SIG-M5 treated with dmso at 0.1 percent for 504 hours (cell line): ENCODE data around the gene DNAH6.

Experiments used
- DNase-seq: peaks from one replicate; lab custom pipeline; 2025; ENCODE audit not compliant: unreplicated experiment; lab: John Stamatoyannopoulos, UW

The DNAH6 gene

DNA sequence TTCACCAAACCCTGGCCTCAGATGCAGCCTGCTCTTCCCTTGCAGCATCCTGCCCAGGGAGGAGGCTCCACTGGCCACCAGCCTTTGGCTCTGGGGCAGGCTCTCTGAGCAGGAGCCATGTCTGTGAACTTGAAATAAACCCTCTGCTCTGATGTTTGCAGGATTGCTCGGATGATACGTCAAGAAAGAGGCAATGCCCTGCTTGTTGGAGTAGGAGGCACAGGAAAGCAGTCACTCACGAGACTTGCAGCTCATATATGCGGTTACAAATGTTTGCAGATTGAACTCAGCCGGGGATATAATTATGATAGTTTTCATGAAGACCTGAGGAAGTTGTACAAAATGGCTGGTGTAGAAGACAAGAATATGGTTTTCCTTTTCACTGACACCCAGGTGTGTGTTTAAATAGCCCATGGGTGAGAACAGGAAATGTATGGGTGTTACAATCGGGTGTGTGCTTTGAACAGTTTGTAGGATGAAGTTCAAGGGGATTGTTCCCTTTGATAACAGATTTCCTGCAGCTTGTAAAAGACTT is 177.9 kb downstream of the DNAH6 start:
- no peak for DNase-seq

DNA sequence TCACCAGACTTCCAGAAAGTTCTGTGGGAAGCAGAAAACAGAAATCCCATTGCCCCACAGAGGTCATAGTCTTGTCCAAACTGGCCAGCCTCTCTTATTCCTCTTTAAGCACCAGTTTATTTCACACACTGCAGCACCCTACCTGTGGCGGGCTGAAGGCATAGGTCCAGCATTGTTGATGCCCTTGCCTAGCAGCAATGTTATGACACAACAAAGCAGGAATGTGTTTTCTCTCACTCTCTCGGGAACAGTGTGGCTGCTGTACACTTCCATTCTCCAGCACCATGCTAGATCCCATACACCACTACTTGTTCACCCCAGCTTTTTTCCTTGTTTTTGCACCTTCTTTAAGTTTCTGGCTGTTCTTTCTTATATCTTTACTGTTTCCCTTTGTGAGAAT is 181.6 kb downstream of the DNAH6 start:
- no peak for DNase-seq

DNA sequence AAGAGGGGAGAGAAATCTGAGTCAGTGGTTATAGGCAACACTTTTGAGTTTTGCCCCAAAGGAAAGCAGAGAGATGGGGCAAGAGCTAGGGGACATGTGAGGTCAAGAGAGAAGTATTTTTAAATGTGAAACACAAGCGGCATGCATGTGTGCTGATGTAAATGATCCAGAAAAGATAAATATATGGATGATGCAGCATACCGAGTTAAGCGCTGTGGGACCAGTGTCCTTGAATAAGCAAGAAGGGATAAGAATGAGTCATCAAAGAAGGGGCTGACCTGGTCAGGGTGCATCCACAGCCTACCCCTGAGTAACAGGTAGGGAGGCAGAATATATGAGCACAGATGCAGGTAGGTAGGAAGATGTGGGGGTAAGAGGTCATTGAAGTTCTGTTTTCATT is 183.7 kb downstream of the DNAH6 start:
- DNase-seq, result no peak

DNA sequence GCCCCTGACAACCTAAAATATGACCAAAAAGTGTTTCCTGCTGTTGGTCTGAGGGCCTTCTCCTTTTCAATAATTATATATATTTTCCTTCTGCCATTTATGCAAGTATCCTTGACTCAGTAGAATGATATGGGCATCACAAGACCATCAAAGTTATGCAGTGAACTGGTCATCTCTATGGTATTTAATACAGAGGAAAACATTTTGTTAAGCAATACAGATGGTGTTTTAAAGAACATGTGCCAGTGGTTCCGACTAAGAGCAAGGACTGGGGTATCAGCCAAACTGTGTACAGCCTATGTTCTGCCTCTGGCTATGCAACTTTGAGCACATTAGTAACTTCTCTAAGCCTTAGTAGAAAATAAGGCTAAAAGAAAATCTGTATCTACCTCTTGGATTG is 185.6 kb downstream of the DNAH6 start:
- no peak for DNase-seq

DNA sequence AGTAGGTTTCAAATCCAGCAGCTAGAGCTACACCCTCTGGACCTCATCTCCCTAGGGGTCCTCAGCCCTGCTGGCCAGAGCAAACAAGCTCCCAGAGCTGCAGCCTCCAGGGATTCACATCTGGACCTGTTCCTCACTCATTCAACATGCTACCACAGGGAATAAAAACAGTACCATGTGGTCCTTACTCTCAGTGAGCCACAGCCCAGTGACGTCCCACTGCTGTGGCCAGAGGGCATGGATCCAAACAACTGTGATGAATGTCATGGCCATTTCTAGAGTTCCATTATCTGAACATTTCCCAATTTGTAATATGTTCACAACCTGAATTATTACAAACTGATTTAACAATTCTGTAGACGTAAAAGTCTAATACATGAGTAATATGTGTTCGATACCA is 186.6 kb downstream of the DNAH6 start:
- no peak for DNase-seq

DNA sequence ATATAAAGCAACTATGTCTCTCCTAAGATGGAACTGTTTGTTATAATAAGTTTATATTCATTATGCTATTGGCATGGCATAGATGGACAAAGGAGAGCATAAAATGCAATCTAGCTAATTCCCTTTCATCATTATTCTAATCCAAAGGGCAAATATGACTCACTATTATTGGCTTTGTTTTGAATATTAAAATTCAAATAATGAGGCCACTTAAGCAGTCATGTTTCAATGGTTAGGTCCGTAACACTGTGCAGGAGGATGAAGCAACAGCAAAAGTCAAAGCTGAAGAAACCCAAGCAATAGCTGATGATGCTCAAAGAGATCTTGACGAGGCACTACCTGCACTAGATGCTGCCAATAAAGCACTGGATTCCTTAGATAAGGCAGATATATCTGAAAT is 187.5 kb downstream of the DNAH6 start:
- DNase-seq, result no peak

DNA sequence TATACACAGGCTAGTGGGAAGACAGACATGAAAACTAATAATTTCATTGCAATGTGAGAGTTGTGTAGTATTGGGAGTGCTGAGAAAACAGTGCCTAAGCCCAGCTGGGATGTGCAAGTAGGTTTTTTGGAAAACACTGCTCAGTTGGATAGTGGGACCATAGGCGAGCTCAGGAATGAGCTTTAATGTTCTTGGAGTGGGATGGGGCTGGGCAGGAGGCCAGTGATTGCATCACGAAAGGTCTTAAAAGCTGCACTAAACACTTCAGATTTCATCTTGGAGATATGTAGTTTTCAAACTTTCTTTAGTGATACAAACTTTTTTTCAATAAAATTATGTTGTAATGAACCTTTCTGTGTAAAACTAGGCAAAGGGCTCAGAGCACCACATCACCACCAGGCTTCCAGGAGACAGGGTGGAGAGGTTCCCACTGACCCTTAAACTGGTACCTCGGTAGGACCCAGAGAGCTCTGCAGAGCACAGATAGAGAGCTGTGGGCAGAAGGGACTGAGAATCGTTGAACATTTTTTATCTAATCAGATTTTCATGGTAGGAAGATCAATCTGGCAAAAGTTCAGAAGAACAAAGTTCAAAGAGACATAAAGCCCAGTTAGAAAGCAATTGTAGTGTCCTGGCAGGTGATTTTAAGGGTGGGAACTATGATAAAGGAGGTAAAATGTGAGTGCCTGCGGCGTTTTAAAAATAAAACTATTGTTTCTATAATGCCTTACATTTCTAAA is 188.4 kb downstream of the DNAH6 start:
- no peak for DNase-seq

DNA sequence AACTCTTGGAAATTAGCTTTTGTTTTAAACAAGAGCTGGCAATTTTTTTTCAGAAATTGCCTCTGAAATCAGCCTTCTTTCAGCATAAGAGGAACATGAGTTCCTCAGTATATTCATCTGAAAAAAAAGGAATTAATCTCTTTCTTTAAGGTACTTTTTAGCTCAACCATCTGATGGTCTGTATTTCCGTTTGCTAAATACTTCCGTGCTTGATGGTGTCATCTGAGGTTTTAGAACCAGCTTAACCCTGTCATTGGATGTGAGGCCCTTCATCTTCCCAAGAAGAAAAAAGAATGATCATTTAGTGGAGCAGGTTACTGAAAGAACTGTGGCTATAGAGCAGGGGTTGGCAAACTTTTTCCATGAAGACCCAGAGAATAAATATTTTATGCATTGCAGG is 189.6 kb downstream of the DNAH6 start:
- no peak for DNase-seq

DNA sequence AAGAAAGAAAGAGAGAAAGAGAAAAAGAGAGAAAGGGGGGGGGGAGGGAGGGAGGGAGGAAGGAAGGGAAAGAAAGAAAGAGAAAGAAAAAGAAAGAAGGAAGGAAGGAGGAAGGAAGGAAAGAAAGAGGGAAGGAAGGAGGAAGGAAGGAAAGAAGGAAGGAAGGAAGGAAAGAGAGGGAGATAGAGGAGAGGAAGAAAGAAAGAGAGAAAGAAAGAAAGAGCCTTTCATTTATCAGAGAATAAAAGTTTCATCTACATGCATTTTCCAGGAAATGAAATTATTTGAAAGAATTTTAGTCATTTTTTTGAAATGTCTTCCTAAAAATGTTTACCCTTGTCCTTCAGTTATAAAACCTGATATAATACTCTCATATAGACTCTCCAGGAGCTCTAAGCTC is 192.1 kb downstream of the DNAH6 start:
- DNase-seq, result no peak

DNA sequence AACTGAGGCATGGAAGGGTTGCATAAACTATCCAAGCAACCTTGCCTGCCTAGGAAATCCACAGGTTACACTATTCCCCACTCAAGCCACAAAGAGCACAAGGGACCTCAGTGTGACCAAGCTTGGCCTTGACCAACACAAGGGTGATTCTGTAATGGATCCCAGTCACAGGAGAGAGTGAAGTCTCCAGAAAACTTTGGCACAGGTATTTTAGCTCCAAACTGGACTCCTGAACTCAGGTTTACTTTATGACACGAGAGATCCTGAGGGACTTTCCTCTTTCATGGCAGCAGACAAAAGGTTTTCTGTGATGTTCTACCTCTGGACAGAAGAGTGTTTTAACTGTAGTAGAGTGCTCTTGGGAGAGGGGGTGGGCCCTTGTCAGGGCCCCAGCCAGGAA is 195.4 kb downstream of the DNAH6 start:
- no peak for DNase-seq

DNA sequence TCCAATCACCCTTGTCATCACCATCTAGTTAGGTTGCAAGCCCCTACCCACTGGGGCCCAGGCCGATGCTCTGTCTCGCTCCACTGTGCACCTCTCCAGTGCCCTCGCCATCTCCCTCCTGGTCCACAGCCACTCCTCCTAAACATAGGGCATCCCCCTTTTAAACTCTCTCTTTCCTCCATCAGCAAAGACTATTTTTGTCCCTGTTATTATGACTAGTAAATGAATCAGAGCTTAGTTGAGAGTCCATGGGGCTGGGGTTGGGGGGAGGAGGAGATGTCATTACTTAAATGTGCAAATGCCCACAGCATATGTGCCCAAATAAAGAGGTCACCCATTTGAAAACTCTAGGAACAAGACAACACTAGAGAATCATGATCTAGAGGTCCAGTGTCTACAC is 197.1 kb downstream of the DNAH6 start:
- DNase-seq, result no peak

DNA sequence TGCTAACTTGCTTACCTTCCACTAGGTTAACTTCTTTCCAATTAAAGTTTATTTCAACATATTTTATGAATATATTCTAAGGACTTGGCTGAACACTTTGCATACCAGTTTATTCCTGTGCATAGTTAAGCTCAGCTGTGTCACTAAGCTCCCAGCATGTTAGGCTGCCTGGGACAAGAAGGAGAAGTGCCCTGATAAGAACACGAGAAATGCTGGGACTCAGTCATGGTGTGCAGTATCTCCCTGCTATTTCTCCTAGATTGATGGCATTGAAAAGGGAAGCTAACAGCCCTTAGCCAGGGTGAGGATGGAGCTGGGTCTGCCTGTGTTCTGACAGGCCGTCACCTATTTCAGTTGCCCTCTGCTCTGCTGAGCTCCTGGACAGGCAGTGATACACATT is 200.3 kb downstream of the DNAH6 start:
- no peak for DNase-seq

DNA sequence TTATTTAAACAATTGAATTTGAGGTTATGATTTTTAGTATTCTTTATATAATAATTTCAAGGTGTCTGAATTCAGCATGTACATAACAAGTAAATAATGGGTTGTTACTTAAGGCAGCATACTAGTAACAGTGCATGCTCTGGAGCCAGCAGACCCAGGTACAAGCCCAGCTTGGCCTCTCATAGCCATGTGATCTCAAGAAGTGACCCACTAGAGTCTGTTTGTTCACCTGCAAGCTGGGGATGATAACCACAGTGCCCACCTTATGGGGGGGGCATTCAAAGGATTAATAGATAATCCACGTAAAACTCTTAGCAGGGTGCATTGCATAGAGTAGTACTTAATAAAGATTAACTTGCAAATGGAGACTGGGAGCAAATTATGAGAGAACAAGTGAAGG is 201.0 kb downstream of the DNAH6 start:
- no peak for DNase-seq

DNA sequence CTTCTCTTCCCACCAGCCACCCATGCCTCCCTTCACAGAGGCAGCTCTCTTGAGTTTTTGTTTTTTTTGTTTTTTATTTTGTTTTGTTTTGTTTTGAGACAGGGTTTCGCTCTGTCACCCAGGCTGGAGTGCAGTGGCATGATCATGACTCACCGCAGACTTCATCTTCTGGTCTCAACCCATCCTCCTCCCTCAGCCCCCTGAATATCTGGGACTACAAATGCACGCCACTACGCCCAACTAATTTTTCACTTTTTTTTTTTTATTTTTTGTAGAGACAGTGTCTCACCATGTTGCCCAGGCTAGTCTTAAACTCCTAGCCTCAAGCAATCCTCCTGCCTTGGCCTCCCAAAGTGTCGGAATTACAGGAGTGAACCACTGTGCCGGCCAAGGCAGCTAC is 203.1 kb downstream of the DNAH6 start:
- DNase-seq, result no peak

DNA sequence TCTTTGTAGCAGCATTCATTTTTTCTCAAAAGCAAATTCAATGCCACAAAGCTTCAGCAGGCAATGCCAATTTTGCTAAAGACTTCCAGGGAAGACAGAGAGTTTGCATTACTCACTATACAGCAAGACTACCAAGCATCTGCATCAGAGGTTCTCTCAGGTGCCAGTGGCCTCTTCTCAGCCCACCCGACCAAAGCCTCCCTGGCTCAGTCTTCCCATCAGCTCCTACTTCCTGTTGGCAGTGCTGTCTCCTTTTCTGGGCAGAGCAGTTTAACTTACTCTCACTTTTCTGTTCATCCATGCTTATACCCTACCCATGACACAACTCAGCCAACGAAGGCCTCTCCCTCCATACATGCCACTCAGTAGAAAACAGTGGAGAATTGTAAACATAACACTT is 207.5 kb downstream of the DNAH6 start:
- DNase-seq, result no peak

DNA sequence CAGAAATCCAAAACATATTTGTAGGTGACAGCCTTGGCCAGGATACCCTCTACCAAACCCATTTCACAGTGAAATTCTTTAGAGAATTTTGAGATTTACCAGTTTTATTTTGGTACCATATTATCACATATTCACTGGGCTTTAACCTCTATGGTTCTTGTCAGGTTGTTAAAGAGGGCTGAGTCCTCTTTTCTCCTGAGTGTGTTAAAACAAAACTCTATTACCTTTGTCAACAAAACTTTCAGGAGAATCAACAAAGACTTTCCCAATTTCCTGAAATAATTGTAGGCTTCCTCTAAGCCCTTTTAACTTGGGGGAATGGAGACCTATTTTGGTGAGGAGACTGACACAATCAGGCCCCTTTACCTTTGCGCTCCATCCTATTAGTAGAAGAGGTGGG is 209.4 kb downstream of the DNAH6 start:
- no peak for DNase-seq

DNA sequence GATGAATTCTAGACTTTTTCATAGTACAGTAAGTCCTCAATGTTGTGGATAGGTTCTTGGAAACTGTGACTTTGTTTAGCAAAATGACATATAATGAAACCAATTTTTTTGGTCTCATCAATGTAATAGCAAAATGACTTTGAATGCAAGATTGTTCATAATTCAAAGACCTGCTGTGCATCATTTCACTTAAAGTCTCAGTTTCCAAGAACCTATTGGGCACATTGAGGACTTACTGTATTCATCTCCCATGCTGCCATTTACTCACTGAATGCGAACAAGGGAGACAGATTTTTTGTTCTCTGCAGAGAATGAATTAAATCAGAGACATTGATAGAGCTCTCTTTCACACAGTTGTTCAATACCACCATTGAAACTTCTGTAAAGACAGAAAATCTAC is 211.0 kb downstream of the DNAH6 start:
- DNase-seq, result no peak

DNA sequence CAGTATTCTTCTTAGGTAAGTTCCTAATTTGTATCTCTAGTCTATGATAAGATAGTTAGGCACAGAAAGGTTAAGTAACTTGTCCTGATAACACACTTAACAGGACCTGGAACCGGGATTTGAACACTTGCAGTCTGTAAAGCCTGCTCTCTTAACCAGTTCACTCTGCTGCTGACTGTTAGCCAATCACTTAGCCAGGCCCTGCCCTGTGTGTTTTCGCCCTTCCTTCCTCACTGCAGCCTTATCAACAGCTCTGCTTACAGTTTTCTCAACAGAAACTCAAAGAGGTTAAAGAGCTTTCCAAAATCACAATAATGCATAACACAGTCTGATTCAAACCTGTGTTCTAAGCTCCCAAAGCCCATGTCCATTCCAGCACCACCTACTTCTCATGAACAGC is 212.9 kb downstream of the DNAH6 start:
- no peak for DNase-seq

DNA sequence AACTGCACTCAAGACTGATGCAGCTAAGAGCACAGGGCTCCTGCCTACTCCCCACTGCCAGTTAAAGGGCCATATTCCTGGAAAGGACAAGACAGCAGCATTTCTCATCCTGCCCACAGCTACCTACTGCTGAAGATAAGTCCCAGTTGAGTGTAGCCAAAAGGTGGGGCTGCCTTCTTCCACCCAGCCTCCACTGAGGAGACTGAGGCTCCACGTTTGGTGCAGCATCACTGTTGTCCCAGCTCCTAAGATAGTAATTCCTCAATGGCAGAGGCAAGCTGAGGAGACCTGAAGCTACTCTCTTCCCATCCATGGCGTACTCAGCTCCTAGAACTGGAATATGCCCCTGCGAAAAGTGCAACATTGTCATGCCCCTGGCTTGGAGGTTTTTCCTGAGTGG is 214.9 kb downstream of the DNAH6 start:
- no peak for DNase-seq

DNA sequence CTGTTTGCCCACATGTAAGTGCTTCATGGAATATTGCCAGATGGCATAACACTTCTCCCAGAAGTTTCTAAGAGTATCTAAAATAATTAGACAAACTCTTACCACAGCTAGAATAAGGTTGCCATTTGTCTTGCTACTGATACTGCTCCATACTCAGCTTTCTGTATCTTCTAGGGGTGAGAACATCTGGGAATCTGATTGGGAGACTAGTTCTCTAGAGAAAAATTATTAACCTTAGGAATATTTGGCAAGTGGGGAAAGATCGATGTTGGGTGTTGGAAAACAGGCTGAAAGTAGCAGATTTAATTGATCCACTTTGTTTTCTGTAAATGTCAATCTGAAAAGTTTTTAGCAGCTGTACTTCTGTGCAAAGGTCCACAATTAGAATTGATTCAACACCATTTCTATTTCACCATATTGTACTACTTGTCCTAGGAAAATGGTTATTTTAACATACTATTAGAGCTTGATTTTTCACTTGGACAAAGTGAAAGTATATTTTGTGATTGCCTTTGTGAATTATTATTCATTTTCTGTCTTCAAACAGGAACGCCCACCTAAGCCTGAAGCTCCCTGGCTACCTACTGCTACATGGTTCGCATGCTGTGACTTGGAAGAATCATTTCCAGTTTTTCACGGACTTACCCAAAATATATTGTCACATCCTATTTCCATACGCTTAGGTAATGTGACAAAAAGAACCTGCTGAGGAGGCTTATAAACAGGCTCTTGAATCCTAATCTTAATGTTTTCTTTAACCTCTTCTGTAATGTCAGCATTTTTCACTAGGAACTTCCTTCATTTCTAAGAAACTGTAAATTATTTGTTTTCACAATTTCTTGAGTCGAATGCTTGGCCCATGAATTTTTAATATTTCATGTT is 216.8 kb downstream of the DNAH6 start:
- no peak for DNase-seq

DNA sequence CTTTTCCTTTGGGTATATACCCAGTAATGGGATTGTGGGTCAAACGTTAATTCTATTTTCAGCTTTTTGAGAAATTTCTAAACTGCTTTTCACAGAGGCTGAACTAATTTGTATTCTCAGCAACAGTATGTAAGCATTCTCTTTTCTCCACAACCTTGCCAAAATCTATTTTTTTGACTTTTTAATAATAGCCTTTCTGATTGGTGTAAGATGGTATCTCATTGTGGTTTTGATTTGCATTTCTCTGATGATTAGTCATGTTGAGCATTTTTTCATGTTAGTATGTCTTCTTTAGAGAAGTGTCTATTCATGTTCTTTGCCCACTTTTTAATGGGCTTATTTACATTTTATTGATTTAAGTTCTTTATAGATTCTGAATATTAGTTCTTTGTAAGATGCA is 219.1 kb downstream of the DNAH6 start:
- no peak for DNase-seq

DNA sequence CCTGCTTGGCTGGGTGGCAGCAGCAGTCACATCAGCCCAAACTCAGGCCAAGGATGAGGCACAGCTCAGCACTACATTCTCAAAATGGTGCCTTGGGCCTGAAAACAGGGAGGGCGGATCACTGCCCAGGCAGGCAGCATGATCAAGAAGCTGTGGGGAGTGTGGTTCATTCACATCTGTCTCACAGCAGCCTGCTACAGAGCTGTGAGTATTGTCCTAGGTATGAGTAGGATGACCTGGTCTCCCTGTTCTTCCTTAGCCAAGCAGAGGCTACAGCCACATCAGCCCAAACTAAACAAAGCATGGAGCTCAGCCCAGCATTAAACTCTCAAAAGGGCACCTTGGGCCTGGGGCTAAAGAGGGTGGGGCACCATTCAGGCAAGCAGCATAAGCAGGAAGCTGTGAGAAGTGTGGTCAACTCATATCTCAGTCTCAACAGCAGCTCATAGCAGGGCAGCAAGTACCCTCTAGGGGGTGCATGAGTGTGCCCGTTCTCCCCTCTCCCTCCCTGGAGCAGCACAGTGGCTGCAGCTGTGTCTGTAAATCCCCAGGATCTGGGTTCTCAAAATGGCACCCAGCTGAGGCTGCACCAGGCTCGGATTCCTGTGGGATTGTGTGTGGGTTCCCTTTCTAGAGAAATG is 225.0 kb downstream of the DNAH6 start:
- peak; percentile 26 for DNase-seq
